NCI-H345 (cell line): ENCODE measurements around the gene BACE1.
A peak's percentile ranks its signal among the peaks of the same experiment; 100 is the strongest.

Experiments
- DNase-seq: peaks from one replicate; lab custom pipeline; 2025; lab: John Stamatoyannopoulos, UW

Gene BACE1

DNA sequence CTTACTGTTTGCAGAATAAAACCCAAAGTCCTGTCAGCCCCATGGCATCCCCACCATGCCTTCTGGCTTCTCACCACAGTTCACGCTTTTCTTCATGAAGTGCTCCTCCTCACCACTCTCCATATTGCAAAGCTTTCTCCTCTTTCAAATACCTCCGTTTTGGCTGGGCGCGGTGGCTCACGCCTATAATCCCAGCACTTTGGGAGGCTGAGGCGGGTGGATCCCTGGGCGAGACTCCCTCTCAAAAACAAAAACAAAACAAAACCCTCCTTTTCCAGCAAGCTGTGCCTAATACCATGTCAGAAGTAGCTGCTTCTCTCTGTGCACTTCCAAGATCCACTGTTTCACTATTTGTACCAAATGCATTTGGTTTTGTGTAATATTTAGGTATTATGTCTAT is 6.7 kb downstream of the BACE1 start:
- DNase-seq = no peak

DNA sequence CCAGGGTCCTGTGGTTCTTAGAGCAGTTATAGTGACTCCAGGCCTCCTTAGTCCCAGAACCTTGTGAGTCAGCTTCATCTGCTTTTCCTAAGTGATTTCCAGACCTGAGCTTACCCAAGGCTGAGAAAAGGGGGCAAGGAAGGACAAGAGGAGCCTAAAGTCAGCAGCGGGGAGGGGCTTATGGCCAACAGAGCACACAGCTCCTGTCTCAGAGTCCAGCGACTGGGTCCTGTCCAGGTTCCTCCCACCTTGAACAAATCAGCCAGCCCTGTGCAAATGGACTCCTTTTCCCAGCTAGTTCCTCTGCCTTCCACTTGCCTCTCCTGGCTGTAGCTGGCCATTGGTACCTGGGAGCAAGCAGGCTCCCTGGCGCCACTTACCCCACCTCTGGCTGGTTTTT is 10.9 kb downstream of the BACE1 start:
- DNase-seq = no peak

GRCh38 chr11:117303646-117304315 is 12.3 kb downstream of the BACE1 start:
- DNase-seq = no peak

DNA sequence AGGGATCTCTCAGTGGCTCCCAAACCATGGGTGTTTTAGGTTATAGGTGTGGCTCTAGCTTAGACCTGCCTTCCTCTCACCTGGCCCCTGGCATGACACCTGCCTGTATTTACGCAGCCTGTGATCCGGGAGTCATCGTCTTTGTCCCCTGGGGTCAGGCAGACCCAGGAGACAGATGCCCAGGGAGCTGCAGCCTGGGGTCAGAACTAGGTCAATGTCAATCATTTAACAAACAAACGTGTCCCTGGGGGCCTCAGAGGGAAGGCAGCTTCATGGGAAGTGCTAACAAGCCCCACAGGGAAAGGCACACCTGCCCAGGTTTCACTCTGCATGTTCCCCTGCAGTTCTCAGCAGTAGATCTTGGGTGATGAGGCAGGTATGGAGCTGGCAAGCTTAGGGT is 13.0 kb downstream of the BACE1 start:
- DNase-seq = peak; percentile 34

- DNase-seq = no peak
Observed at GRCh38 chr11:117302228-117302627, 13.8 kb downstream of the BACE1 start.

- DNase-seq = no peak
Observed at GRCh38 chr11:117300773-117301172, 15.3 kb downstream of the BACE1 start.

GRCh38 chr11:117300283-117300663 is 15.8 kb downstream of the BACE1 start:
- DNase-seq = no peak

DNA sequence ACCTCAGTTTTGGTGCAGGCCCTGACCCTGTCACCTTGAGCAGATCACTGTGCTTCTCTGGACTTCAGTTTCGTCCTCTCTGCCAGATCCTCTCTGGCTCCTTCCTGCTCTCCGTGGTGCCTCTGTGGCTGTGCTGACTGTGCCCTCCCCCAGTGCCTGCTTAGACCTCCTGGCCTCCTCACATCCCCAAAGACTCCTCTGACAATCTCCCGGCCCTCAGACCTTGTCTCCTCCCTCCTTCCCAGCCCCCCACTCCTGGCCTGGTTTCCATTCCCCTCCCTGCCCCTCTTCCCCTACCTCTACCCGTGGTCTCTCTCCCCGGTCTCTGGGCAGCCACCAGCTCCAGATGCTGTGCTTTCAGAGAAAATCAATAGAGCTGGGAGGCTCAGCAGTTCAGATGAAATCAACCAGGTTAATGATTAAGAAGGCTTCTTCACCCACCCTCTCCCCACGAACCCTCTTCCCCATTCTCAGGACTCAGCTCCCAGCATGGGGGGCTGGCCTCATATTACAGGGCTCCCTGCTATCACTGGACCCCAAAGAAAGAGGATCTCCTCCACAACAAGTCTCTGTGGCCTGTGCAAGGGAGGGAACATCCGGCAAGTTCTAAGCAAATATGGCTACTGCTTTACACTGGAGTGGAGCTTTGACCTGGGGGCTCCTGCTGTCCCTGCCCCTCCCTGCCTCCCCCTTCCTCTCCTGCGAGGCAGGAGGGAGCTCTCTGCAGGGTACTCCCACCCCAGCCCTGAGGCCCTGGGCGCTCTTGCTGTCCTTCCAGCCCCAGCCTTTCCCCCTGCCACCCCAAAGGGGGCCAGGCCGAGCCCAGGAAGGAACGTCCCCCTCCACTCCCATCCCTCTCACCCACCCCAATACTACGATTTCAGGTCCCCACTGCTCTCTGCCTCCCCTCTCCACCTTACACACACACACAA is 16.4 kb downstream of the BACE1 start:
- DNase-seq = no peak

GRCh38 chr11:117298195-117298594 is 17.9 kb downstream of the BACE1 start:
- DNase-seq = no peak

DNA sequence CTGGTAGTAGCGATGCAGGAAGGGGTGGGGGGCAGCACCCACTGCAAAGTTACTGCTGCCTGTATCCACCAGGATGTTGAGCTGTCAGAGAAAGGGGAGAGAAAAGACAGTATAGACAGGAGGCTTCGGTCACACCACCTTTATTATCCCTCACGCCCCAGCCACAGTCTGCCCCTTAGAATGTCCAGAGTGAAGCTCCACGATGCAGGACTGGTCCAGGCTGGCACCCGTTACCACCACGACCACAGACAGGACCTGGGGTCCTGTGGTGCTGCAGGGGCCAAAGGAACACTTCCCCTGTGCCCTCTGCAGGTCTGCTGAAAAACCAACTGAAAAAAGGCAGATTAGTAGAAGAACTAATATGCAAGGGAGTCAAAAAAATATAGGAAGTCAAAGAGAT is 19.2 kb downstream of the BACE1 start:
- no peak for DNase-seq

GRCh38 chr11:117295438-117296137 is 20.5 kb downstream of the BACE1 start:
- DNase-seq = no peak

- no peak for DNase-seq
Observed at GRCh38 chr11:117292616-117293015, 23.4 kb downstream of the BACE1 start.

DNA sequence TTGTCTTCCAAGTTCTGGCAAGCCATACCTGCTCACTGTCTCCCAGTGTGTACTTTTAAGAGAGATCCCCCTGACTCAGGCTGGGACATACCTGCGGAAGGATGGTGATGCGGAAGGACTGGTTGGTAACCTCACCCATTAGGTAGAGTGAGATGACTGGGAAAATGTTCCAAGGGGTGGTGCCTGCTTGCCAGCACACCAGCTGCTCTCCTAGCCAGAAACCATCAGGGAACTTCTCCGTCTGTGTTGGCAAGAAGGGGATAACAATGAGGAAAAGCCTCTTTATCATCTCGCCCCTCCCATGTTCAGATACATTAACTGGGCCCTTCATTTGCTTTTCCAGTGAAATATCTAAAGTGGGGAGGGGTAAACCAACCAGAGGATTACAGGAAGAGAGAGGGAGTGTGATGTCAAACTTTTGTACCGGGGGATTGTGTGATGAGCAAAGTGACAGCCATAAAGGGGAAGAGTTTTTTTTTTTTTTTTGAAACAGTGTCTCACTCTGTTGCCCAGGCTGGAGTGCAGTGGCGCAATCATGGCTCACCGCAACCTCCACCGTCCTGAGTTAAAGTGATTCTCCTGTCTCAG is 25.2 kb downstream of the BACE1 start, which contains the start of gene BACE1-AS:
BACE1-AS (plus strand) TSS at position 538 of the 588 bp plus-strand sequence.
- DNase-seq = no peak

DNA sequence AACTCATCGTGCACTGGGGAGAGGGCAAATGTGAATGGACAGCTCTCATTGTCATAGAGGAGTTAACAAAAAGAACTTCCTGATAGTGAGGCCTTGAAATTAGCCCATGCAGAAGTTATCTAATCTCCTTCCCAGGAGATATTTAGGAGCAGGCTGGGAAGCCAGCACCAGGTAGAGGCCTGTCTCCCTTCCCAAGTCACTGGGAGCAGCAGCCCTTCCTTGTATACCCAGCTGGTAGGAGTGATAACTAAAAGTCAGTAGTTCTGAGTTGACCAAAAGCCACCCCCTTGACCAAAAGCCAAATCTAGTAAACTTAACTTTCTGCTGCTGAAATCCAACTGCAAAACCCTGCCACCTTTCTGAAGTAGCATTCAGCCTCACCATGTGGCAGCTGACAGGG is 26.3 kb downstream of the BACE1 start:
- no peak for DNase-seq

DNA sequence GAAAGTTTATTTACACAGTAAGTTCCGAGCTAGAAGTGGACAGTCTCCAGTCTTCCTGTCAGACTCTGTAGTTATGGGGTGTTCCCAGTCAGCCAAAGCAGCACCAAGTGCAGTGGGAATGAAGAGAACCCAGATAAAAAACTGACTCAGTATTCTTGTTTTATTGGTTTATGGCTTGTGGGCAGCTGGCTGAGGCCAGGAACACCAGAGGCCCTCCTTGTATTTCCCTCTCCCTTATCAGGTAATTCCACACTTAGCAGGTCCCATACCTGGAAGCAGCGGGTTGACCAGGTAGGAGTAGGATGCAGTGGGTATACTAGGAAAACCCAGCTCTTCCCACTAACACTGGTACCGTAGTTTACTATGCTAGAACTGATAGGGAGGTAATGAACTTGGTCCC is 28.4 kb downstream of the BACE1 start:
- no peak for DNase-seq

DNA sequence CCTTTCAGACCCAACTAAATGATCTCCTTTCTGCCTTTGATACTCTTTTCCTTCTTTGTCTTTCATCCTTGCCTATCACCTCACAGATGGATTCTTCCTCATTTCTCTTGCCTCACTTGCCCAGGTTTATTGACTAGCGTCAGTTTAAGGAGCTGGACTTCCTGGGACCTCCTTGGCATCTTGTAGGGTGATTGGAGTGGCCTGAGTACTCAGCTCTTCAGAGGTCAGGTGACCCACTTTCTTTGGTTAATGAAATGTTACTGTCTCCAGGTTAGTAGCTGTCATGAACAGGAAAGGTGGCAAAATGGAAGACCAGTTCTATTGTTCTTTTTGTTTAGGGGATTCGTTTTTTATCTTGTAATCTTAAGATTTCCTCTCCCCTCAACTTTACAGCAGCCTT is 29.5 kb downstream of the BACE1 start:
- no peak for DNase-seq

DNA sequence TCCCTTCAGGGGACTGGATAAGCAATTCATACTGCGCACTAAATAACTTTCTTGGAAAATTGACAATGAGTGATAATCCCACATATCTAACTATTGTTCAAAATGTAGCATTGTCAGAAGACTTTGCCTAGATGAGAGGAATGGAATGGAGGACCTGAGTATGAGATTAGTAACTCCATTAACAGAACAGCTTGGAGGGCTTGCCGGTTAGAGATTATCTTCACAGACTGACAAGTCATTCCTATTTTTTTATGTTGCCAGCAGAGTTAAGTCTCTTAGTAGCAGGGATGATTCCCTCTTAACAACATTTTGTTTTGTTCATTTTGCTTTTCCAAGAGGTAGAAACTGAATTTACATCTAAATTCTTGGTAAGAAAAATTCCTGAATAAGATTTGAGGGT is 32.0 kb downstream of the BACE1 start:
- DNase-seq = no peak

GRCh38 chr11:117282956-117283355 is 33.1 kb downstream of the BACE1 start:
- DNase-seq = no peak

DNA sequence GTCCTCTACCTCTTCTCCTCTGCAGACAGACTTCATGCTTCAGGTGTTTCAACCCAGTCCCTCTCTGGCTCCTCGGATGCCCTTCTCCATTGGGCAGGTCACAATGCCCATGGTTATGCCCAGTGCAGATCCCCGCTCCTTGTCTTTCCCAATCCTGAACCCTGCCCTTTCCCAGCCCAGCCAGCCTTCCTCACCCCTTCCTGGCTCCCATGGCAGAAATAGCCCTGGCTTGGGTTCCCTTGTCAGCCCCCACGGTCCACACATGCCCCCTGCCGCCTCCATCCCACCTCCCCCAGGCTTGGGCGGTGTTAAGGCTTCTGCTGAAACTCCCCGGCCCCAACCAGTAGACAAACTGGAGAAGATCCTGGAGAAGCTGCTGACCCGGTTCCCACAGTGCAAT is 34.2 kb downstream of the BACE1 start:
- DNase-seq = no peak

DNA sequence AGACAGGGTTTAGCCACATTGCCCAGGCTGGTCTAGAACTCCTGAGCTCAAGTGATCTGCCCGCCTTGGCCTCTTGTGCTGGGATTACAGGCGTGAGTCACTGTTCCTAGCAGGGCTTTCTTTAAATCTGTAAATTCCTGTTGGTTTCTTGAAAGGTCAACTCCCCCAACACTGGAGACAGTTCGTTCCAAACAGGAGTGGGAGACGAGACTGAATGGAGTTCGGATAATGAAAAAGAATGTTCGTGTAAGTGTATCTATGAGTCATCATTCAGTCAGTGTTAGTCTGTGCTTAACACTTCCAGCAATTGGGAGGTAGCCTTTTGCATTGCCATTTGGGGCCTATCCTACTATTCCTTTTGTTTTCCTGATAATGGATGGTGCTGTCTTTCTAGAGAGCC is 34.9 kb downstream of the BACE1 start:
- no peak for DNase-seq

DNA sequence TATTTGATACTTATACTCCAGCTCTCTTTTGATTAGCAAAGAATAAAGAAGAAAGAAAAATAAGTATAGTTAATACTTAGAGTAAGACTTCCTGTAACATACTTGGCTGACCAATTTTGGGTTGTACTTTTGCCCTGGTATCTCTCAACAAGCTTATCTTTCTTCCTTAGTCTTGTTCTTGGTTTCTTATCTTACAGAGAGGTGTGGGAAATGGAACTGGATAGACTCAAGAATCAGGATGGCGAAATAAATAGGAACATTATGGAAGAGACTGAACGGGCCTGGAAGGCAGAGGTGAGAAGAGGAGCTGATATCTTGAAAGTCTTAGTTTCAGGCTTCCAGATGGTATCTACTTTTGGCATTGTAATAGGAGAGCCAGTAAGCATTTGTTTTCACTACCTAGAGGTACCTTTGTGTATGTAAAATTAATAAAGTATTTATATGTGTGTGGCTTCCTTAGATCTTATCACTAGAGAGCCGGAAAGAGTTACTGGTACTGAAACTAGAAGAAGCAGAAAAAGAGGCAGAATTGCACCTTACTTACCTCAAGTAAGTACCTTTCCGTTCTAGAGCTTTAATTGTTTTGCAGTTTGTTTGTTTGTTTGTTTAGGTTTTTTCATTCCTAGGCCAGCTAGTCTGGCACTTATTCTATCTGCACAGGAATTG is 36.2 kb downstream of the BACE1 start:
- no peak for DNase-seq

- DNase-seq = no peak
Observed at GRCh38 chr11:117278347-117278746, 37.7 kb downstream of the BACE1 start.
